ENCODE data around the gene BMP6. TPM values are rescaled to one million over a fixed set of nuclear protein-coding genes. Genes with fewer than 3 reads are reported as not detected.

The BMP6 gene
- total and polyA plus RNA-seq, 2 of the 8 experiments (the other 6 are each of a cell fraction or from before 2014, with no cell fraction given) = 2.0 to 2.1 TPM

GRCh38 chr6:7820288-7820835 is 94.5 kb downstream of the BMP6 start:
- H3K23me2 ChIP-seq (ENCODE audit: low read depth, low read length) = no peaks in the 10 kb centered on the region
- H4K91ac ChIP-seq (replicated peaks; ENCODE audit: insufficient read length, low read length) = no peak overlapping the region
- H2BK20ac ChIP-seq (ENCODE audit: low read length) = no peak overlapping the region
- no peak overlapping the region for H4K8ac ChIP-seq (ENCODE audit: extremely low read depth, insufficient read depth, low read length)
- H3K9me3 ChIP-seq (ENCODE audit: insufficient read depth in 2 of 2, low read depth in 1 of 2, low read length in 1 of 2) = no peaks in the 10 kb centered on the region
- no peak overlapping the region for H3K56ac ChIP-seq (replicated peaks; ENCODE audit: insufficient read length, low read depth, low read length)
- no peak overlapping the region for H3K14ac ChIP-seq (ENCODE audit: insufficient read length)
- no peak overlapping the region for H3K27ac ChIP-seq (ENCODE audit: low read depth, low read length)
- no peak overlapping the region for H2BK15ac ChIP-seq (ENCODE audit: low read length)
- H3K4me3 ChIP-seq (ENCODE audit: extremely low read depth in 1 of 4, insufficient read depth in 2 of 4, low read depth in 3 of 4, low read length in 4 of 4) = no peak overlapping the region
- H3K27me3 ChIP-seq (replicated peaks in 1 of 4; ENCODE audit: control insufficient read depth in 3 of 4, extremely low read depth in 1 of 4, insufficient read depth in 3 of 4, low read length in 3 of 4) = no peaks in the 10 kb centered on the region
- no peak overlapping the region for H2AK5ac ChIP-seq (ENCODE audit: low read depth, low read length)
- 0 out of 4 replicates have a peak, but pooled peaks cover 0 to 3% of the 10 kb centered on the region in 2 experiments for H3K79me2 ChIP-seq (ENCODE audit: control insufficient read depth in 1 of 2, insufficient read depth in 2 of 2, low read length in 2 of 2)
- no peak for FAIRE-seq
- TF ChIP-seq CTCF (IDR thresholded peaks at IDR 0.05; ENCODE audit: control extremely low read depth in 1 of 3, insufficient read depth in 1 of 3, low read depth in 1 of 3, low read length in 3 of 3) (no peak), SP4 (IDR thresholded peaks at IDR 0.05; ENCODE audit: low read length) (no peak), TAF7 (optimal IDR thresholded peaks at IDR 0.05; ENCODE audit: borderline replicate concordance, low read depth, low read length) (no peak), CHD1 (IDR thresholded peaks at IDR 0.05; ENCODE audit: low read depth, low read length) (no peak), KDM5A (IDR thresholded peaks at IDR 0.05; ENCODE audit: low read length) (no peak), POLR2A (IDR thresholded peaks at IDR 0.05; ENCODE audit: control extremely low read depth in 1 of 2, low read depth in 2 of 2, low read length in 2 of 2) (no peak), SP2 (IDR thresholded peaks at IDR 0.05; ENCODE audit: low read length) (no peak)
- no peak overlapping the region for H4K5ac ChIP-seq (ENCODE audit: insufficient read length, low read depth, low read length)
- no peak overlapping the region for H3K4me2 ChIP-seq (ENCODE audit: insufficient read depth in 1 of 2, low read depth in 2 of 2, low read length in 2 of 2)
- POLR2A ChIA-PET (ENCODE audit: partially characterized antibody) = no interaction called here
- no peak overlapping the region for H2AFZ ChIP-seq (ENCODE audit: low read length)
- H3K79me1 ChIP-seq (ENCODE audit: low read depth, low read length) = no peaks in the 10 kb centered on the region
- H4K20me1 ChIP-seq (replicated peaks in 1 of 2; ENCODE audit: control insufficient read depth in 1 of 2, insufficient read depth in 2 of 2, low read length in 2 of 2) = no peaks in the 10 kb centered on the region
- H3K4me1 ChIP-seq (replicated peaks in 1 of 4; ENCODE audit: control insufficient read depth in 3 of 4, insufficient read depth in 4 of 4, low read length in 3 of 4) = no peaks in the 10 kb centered on the region
- H3K36me3 ChIP-seq (ENCODE audit: control insufficient read depth in 2 of 4, insufficient read depth in 4 of 4, low read length in 3 of 4) = no peaks in the 10 kb centered on the region
- CTCF ChIA-PET (ENCODE audit: partially characterized antibody) = interaction anchor here (1.1 kb wide), 3 partner anchors 13 to 27 kb away, joined by 3 to 5 read pairs (median 3); no protein-coding TSS in a partner anchor
- no peak for DNase-seq (ENCODE audit: low read depth in 1 of 2, low spot score in 2 of 2)
- H2BK5ac ChIP-seq (ENCODE audit: low read depth, low read length) = no peak overlapping the region
- H3K4ac ChIP-seq (replicated peaks; ENCODE audit: insufficient read length, low read depth, low read length) = no peak overlapping the region
- no peak overlapping the region for H2BK12ac ChIP-seq (ENCODE audit: low read depth, low read length)
- H3K18ac ChIP-seq (ENCODE audit: extremely low read depth, low read length) = no peak overlapping the region
- no peak overlapping the region for H2BK120ac ChIP-seq (replicated peaks; ENCODE audit: low read depth, low read length)
- H3K9ac ChIP-seq (replicated peaks in 1 of 4; ENCODE audit: extremely low read depth in 1 of 4, low read depth in 3 of 4, low read length in 3 of 4) = no peak overlapping the region
- H3K23ac ChIP-seq (ENCODE audit: insufficient read length) = no peak overlapping the region
- WGBS, 2 experiments (ENCODE audit: extremely low coverage in 1 of 2, insufficient coverage in 1 of 2, insufficient read length in 1 of 2, insufficient replicate concordance in 2 of 2, low coverage in 1 of 2, low lambda C conversion rate in 2 of 2, missing lambda C conversion rate in 1 of 2) = 75% methylated on average over 9 of the region's 9 CpGs; no CpG with 5 or more reads in 1 of the 2 experiments

All from H1 (cell line).